GM12891 (cell line): Measurements from ENCODE around the gene TALDO1.
A peak's percentile ranks its signal among the peaks of the same experiment; 100 is the strongest.

Experiments used
- DNase-seq: peaks from one replicate; pipeline ENCODE4 v3.0.0; 2011; ENCODE audit warnings: low spot score; ENCODE audit not compliant: insufficient read length
- FAIRE-seq: peaks from 2 replicates; lab custom pipeline; 2011; peaks lifted over from hg19 to GRCh38; lab: Jason Lieb, UNC
- PAX5 ChIP-seq: IDR thresholded peaks from 2 replicates; pipeline ENCODE4 v1.6.1; 2011; ENCODE audit warnings: low read length, moderate library complexity, mild to moderate bottlenecking; ENCODE audit not compliant: insufficient read depth, severe bottlenecking
- POLR2A ChIP-seq: IDR thresholded peaks from 2 replicates; pipeline ENCODE4 v1.6.1; 2011; ENCODE audit warnings: low read depth, low read length, control low read depth
- POLR2AphosphoS5 ChIP-seq: IDR thresholded peaks from 2 replicates; pipeline ENCODE4 v1.6.1; 2011; ENCODE audit warnings: low read depth, low read length, control low read depth
- POU2F2 ChIP-seq: IDR thresholded peaks from 2 replicates; pipeline ENCODE4 v1.6.1; 2011; ENCODE audit warnings: low read depth, mild to moderate bottlenecking, control low read depth, low read length, moderate library complexity
- SPI1 ChIP-seq: IDR thresholded peaks from 2 replicates; pipeline ENCODE4 v1.6.1; 2011; ENCODE audit warnings: low read depth, low read length, control low read depth
- TAF1 ChIP-seq: IDR thresholded peaks from 2 replicates; pipeline ENCODE4 v1.6.1; 2011; ENCODE audit warnings: low read depth, low read length, control low read depth

Gene TALDO1

DNA sequence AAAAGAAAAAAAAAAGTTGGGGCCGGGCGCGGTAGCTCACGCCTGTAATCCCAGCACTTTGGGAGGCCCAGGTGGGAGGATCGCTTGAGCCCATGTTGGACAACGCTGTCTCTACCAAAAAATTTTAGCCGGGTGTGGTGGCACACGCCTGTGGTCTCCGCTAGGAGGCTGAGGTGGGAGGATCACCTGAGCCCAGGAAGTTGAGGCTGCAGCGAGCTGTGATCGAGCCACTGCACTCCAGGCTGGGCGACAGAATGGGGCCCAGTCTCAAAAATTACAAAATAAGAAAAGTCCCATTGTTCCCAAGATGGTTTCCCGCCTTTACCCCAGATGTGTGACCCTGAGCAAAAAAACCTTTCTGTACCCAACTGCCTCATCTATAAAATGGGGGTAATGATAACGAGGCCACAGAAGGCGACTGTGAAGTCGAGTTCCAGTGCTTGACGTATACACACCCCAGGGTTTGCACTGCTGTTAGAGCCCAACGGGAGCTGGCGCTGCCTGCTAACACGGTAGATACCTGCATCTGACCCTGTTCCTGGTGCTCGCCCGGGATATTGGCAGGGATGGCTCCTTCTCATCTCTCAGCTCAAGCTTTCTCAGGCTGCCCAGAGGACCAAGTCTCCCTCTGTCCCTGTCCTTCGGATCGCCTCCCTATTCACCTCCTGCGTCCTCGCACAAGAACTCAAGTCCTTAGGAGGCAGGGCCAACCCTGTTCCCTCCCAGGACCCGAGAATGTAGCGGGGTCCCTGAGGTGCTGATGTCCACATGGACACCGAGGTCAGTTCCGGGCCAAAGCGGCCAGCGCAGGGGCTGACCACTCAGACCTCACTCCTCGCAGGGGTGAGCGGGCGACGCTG is 61.4 kb downstream of the TALDO1 start:
- TF ChIP-seq POU2F2: no peak
- no peak for TF ChIP-seq POLR2A
- TF ChIP-seq TAF1: no peak
- no peak for TF ChIP-seq PAX5
- TF ChIP-seq POLR2AphosphoS5: no peak
- TF ChIP-seq SPI1: no peak
- FAIRE-seq (peak; percentile 35), DNase-seq (no peak)

DNA sequence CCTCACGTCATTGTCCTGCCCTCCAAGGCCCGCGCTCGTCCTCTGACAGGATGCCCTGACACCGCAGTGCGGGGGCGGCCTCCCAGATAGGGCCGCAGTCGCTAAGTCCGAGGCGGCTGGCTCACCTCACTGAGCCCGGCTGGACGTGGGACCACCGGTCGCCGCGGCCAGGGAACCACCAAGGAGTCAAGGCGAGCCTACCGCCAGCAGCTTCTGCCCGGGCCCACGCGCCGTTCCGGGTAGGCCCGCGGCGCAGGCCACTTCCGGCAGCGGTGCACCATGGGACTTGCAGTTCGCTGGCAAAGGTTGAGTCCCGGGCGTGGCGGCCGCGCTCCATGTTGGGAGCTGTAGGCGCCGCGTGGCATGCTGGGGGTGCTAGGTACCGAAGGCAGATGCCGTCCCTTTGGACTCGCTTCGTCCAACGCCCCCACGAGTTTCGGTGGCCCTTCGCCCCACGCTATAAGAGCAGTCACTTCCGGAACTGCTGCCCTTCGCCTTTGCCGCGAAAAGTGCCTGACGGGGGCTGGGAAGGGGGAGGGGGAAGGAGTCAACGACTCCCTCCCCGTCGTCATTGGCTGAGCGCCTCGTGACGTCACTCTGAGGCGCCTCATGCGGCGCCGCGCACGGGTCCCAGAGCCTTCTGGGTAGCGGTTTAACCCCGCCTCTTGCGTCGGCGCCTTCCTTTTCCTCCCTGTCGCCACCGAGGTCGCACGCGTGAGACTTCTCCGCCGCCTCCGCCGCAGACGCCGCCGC is 62.2 kb downstream of the TALDO1 start, which contains the start of gene RPLP2:
Gene RPLP2 (plus strand): TSS at position 681 of the 753 bp plus-strand sequence. CDS start 268 bp downstream, outside the sequence.
- FAIRE-seq (peak; percentile 100), DNase-seq (peak; percentile 99)
- TF ChIP-seq PAX5: peak; percentile 21
- peak; percentile 42; the same call in 1 of the 2 replicates for TF ChIP-seq POU2F2
- no peak for TF ChIP-seq SPI1
- TF ChIP-seq POLR2A: peak; percentile 92
- TF ChIP-seq POLR2AphosphoS5: peak; percentile 94
- TF ChIP-seq TAF1: peak; percentile 97

DNA sequence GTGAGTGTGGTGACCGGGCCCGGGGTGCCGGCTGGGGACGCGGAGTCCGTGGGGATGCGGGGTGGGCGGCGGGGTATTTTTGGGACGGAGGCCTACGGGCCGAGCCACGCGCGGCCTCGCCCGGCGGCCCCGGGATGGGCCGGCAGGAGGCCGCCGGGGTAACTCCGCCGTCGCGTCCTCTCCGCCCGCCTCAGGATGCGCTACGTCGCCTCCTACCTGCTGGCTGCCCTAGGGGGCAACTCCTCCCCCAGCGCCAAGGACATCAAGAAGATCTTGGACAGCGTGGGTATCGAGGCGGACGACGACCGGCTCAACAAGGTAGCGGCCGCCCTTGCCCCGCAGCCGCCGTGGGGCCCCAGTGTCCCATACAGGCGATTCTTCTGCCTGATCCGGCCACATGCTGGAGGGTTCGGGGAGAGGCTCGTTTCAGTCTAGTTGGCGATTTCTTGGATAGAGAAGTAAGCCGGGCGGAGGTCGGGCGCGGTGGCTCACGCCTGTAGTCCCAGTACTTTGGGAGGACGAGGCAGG is 62.8 kb downstream of the TALDO1 start:
- FAIRE-seq (no peak), DNase-seq (no peak)
- TF ChIP-seq SPI1: no peak
- TF ChIP-seq POU2F2: no peak
- TF ChIP-seq POLR2A: no peak
- no peak for TF ChIP-seq TAF1

DNA sequence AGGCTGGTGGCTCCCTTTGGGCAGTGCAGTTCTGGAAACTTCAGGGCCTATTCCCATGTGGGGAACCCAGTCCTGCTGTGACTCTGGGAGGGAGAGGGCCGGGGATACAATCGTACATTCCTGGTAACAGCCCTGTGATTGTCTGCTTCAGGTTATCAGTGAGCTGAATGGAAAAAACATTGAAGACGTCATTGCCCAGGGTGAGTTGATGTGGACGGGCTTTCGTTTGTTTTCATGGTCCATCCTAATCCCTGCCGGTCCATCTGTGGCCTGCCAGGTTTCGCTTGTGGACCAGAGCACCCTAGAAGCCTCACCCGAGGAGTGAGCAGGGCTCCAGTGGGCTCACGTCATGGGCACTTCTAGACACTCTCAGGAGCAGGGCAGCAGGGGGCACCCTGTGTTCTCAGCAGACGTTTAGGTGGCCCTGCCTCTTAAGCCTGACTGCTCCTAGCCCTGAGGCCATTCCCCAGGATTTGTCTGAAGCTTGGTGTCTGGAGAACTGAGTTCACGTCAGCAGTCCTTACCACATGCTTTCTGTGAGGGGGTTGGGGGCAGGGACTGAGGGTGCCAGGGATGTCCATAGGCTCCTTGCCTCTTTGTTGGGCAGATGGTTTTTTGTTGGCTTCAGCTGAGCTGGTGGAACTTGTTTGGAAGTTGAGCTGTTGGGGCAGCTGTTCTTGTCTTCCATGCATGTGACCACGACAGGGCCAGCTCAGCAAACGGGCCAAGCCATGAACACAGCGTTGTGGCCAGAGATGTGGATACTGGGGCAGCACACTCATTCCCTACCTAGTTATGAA is 64.4 kb downstream of the TALDO1 start:
- FAIRE-seq (peak; percentile 80), DNase-seq (no peak)
- TF ChIP-seq SPI1 (no peak), POU2F2 (no peak), PAX5 (no peak), POLR2AphosphoS5 (peak; percentile 18), TAF1 (no peak), POLR2A (no peak)

DNA sequence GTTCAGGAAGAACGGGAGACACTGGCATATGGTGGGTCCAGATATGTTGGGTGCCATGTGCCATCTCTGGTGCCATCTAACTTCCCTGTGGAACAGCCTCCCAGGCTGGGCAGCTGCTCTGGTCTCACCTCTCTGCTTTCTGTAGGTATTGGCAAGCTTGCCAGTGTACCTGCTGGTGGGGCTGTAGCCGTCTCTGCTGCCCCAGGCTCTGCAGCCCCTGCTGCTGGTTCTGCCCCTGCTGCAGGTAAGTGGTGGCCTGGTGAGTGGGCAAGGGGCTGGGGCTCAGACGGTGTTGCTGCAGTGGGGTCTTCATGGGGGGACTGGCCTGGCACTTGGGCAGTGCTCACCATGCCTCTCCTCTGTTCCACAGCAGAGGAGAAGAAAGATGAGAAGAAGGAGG is 65.1 kb downstream of the TALDO1 start:
- FAIRE-seq (no peak), DNase-seq (no peak)
- TF ChIP-seq POLR2AphosphoS5 (peak; percentile 43; the same call in 1 of the 2 replicates), TAF1 (no peak), POU2F2 (no peak)

DNA sequence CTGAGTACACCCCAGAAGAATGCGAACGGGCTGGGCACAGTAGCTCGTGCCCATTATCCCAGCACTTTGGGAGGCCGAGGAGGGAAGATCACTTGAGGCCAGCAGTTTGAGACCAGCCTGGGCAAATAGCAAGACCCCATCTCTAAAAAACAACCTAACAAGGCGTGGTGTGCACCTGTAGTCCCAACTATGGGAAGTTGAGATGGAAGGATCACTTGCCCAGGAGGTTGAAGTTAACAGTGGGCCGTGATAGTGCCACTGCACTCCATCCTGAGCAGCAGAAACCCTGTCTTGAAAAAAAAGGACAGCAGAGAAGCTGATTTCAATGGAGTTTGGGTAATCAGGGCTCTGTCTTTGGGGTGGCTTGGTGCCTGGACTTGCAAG is 65.8 kb downstream of the TALDO1 start:
- FAIRE-seq (no peak), DNase-seq (no peak)
- TF ChIP-seq POU2F2: no peak
- TF ChIP-seq POLR2A: no peak
- TF ChIP-seq SPI1: no peak
- TF ChIP-seq POLR2AphosphoS5: peak; percentile 44; the same call in 1 of the 2 replicates

DNA sequence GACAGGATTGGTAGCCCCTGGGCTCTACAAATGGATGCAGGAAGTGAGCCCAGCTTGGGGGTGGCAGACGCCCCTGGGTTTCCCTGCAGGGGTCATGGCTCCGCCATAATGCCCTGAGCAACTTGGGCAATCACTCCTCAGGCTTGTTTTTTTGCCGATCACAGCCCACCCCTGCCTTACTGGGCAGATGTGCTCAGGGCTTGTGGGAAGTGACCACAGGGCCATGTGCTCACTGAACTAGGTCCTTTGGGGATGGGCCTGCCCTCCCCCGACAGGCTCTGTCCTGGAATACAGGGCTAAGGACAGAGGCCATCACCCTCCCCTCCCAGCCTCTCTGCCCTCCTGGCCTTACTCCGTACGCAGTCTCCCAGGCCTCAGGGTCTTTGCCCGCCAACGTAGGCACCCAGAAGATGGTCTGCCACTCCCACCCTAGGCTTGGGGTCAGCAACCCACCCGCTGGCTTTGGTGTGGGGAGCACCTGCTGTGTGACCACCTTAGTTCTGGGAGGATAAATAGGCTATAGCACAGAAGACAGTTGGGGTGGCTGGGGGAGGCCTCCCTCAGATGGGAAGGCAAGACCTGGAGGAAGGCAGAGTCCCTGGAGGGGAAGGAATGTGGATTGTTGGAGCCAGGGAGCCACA is 66.3 kb downstream of the TALDO1 start:
- FAIRE-seq (no peak), DNase-seq (no peak)
- TF ChIP-seq TAF1 (no peak), POU2F2 (0 out of 2 replicates have a peak, but pooled peaks have one; percentile 16), POLR2A (peak; percentile 86), POLR2AphosphoS5 (peak; percentile 73), PAX5 (no peak)
